Tibial artery (tissue), 4 donors: Measurements from ENCODE around the gene BMPER.
A peak's percentile ranks its signal among the peaks of the same experiment; 100 is the strongest.

Experiments used
- DNase-seq, 2 donors: peaks; one replicate each; pipeline ENCODE4 v3.0.0-alpha.2; 2019
- H3K27ac ChIP-seq, 2 donors: fragments of 200-600 bp; sonication (generic) in 1 of 2; 1 replicate in 1 of 2; 2 replicates in 1 of 2; pipeline ENCODE4 v1.5.1; 2018 to 2019; ENCODE audit warnings: mild to moderate bottlenecking in 1 of 2
- H3K27me3 ChIP-seq, 2 donors: fragments of 200-600 bp; sonication (generic) in 1 of 2; one replicate each; pipeline versions ENCODE4 v1.5.1 to v1.6.0; 2016 to 2019
- H3K36me3 ChIP-seq, 3 donors: fragments of 200-600 bp; sonication (generic) in 2 of 3; one replicate each; pipeline ENCODE4 v1.5.1; 2016 to 2019; ENCODE audit warnings: mild to moderate bottlenecking in 2 of 3
- H3K4me1 ChIP-seq, 4 donors: fragments of 200-600 bp; sonication (generic) in 2 of 4; 1 replicate in 3 of 4; 2 replicates in 1 of 4; pipeline ENCODE4 v1.5.1; 2016 to 2019
- H3K4me3 ChIP-seq, 2 donors: fragments of 200-600 bp; sonication (generic) in 1 of 2; 1 replicate in 1 of 2; 2 replicates in 1 of 2; pipeline ENCODE4 v1.5.1; 2018 to 2019; ENCODE audit warnings: mild to moderate bottlenecking in 2 of 2
- H3K9me3 ChIP-seq, 3 donors: fragments of 200-600 bp; sonication (generic) in 1 of 3; one replicate each; pipeline ENCODE4 v1.5.1; 2016 to 2019
- CTCF ChIP-seq, 2 experiments: fragments of 200-600 bp in 1 of 2; fragments of 450-650 bp in 1 of 2; IDR thresholded peaks; one replicate each; pipeline ENCODE4 v1.5.1; 2017 to 2019; ENCODE audit warnings: antibody characterized with exemption in 2 of 2, mild to moderate bottlenecking in 1 of 2, moderate library complexity in 1 of 2
- intact Hi-C: fragments of 100-400 bp; cut with DNase I; formaldehyde crosslinking; loops from one replicate; pipeline ENCODE4 v1.15.0; 2023; ENCODE audit warnings: low total_unique reads

Gene BMPER

GRCh38 chr7:33923440-33924229, 18.3 kb downstream of the BMPER start:
- Histone ChIP-seq H3K27me3 (peaks cover 0 to 2% of the 10 kb centered on the region in 2 donors), H3K9me3 (no peaks in the 10 kb centered on the region), H3K36me3 (no peaks in the 10 kb centered on the region), H3K27ac (no peak overlapping the region), H3K4me3 (no peak overlapping the region), H3K4me1 (no peaks in the 10 kb centered on the region)
- DNase-seq, result no peak
- intact Hi-C loops, result no loop called here
- no peak for TF ChIP-seq CTCF (IDR thresholded peaks at IDR 0.05)

- Histone ChIP-seq H3K4me3 (no peak overlapping the region), H3K36me3 (no peaks in the 10 kb centered on the region), H3K4me1 (no peaks in the 10 kb centered on the region), H3K27ac (no peak overlapping the region), H3K9me3 (no peaks in the 10 kb centered on the region), H3K27me3 (peaks cover 0 to 2% of the 10 kb centered on the region in 2 donors)
- intact Hi-C loops, result no loop called here
- TF ChIP-seq CTCF (IDR thresholded peaks at IDR 0.05), result no peak
- no peak for DNase-seq
These were observed 21.2 kb downstream of the BMPER start for GRCh38 chr7:33926535-33926934.

- peaks cover 0 to 8% (median 2%) of the 10 kb centered on the region in 4 donors for H3K4me1 ChIP-seq
- intact Hi-C loops, result no loop called here
- no peaks in the 10 kb centered on the region for H3K36me3 ChIP-seq
- peaks cover 0 to 2% of the 10 kb centered on the region in 2 donors for H3K27me3 ChIP-seq
- H3K9me3 ChIP-seq, result no peaks in the 10 kb centered on the region
- H3K27ac ChIP-seq, result no peak overlapping the region
- no peak for TF ChIP-seq CTCF (IDR thresholded peaks at IDR 0.05)
- no peak overlapping the region for H3K4me3 ChIP-seq
- DNase-seq, result no peak
These were observed 23.6 kb downstream of the BMPER start for GRCh38 chr7:33928986-33929385.

GRCh38 chr7:33932221-33932620, 26.9 kb downstream of the BMPER start:
- H3K9me3 ChIP-seq, result no peaks in the 10 kb centered on the region
- TF ChIP-seq CTCF (IDR thresholded peaks at IDR 0.05), result no peak
- peaks cover 0 to 8% (median 2%) of the 10 kb centered on the region in 4 donors for H3K4me1 ChIP-seq
- peak overlapping the region; percentile 39 to 50 for H3K4me3 ChIP-seq
- no peaks in the 10 kb centered on the region for H3K27me3 ChIP-seq
- intact Hi-C loops, result loop anchor here (2.0 kb wide), 1 partner anchor 177 kb away; no protein-coding TSS in a partner anchor
- no peaks in the 10 kb centered on the region for H3K36me3 ChIP-seq
- DNase-seq, result no peak
- H3K27ac ChIP-seq, result peak overlapping the region in 1 of 2 donors; percentile 25

GRCh38 chr7:33932832-33933468, 27.6 kb downstream of the BMPER start:
- peak; percentile 93 to 97 for TF ChIP-seq CTCF (IDR thresholded peaks at IDR 0.05)
- peaks cover 0 to 8% (median 2%) of the 10 kb centered on the region in 4 donors for H3K4me1 ChIP-seq
- H3K9me3 ChIP-seq, result no peaks in the 10 kb centered on the region
- peak overlapping the region; percentile 39 to 50 for H3K4me3 ChIP-seq
- H3K27me3 ChIP-seq, result no peaks in the 10 kb centered on the region
- peak overlapping the region in 1 of 2 donors; percentile 25 for H3K27ac ChIP-seq
- peak; percentile 79 to 89 for DNase-seq
- intact Hi-C loops, result loop anchor here (2.0 kb wide), 1 partner anchor 178 kb away; no protein-coding TSS in a partner anchor
- H3K36me3 ChIP-seq, result no peaks in the 10 kb centered on the region
